UCSD-AML1 (cell line): Measurements from ENCODE around the gene ZFP57.

ENCODE experiments used
- DNase-seq: peaks from one replicate; lab custom pipeline; 2025; ENCODE audit not compliant: unreplicated experiment; lab: John Stamatoyannopoulos, UW

Gene ZFP57

DNA sequence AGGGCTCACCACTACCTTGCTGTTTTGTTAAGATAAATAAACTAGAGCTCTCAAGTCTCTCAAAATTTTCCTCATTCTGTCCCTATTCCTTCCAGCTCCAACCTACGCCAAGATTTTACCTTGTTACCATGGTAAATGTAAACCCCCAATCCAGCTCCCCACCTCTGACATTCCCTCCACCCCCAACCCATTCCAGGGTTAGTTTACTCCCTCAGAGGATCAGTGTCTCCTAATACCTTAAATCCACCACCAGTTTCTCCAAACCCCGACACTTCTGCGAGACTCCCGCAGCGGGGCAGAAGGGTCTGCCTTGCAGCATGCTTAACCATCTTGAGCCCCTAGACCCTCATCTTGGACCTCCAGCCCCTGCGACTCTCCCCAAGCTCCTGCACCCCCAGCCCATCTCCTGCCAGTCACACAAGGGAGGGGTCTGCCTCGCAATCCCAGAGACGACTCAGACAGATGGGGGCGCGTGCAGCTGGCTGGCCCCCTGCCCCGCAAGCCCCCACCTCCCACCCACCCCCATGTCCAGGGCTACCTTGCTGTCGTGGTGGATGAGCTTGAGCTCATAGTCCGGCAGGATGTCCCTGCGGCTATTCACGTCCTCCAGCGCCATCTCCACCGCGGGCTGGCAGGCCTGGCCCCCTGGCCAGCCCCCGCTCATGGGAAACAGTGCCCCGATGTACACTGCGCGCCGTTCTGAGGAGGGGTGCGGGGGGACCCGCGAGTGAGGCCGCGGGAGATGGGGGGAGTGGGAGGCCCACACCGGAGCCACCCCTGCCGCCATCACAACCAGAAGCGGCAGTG lies 53.8 kb downstream of the ZFP57 start:
- DNase-seq: no peak

DNA sequence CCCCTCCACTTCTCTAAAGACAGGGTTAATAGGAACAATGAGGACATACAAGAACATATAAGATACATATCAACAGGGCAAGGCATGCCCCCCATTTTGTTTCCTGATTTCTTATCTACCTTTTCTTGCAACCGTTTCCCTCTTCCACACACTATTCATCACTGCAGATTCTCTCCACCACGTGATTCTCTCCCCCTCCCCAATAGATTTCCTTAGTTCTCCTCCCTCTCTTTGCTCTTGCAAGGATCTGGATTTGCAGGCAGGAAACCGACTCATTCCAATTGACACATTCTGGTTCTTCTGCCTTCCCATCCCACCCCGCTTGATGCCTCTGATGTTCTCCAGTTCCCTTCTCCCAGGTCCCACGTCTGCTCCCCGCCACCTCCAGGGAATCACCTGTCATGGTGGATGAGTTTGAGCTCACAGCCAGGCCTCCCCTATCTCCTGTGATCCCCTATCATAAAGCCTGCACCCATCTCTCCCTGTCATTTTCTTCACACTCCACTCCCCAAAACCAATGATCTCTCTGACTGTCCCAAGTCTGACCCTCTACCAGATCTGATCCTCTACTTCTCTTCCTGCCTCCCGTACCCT lies 55.5 kb downstream of the ZFP57 start:
- DNase-seq: no peak

DNA sequence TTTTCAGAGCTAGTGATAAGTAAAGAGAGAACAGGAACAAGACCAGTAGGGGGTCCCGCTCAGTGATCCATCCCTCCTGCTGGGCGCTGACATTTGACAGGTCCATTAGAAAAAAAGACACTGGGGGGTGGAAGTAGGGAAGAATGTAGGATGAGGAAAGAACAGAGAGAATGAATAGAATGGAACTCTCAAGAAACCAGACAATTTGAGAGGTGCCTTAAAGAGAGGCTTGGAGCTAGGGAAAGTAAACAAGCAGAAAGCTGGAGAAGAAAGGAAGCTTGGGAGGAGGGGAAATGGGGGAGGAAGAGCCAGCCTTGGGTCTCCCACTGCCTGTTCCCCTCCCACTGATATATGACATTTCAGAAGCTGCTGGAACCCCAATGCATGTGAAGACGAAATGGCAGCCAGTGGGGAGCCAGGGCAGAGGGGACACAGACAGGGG lies 56.4 kb downstream of the ZFP57 start:
- DNase-seq: no peak
